ENCODE results near the gene SIRT4.

GRCh38 chr12:120259418-120260202 lies 42.5 kb upstream of the SIRT4 start:
- TF ChIP-seq CTCF (IDR thresholded peaks at IDR 0.05) (no peak), REST (IDR thresholded peaks at IDR 0.05; ENCODE audit: insufficient read depth in 1 of 2, low read depth in 2 of 2, low read length in 1 of 2) (no peak), POLR2AphosphoS5 (IDR thresholded peaks at IDR 0.05; ENCODE audit: low read depth, low read length) (peak; percentile 23; the same call in 1 of the 2 replicates), SIN3A (IDR thresholded peaks at IDR 0.05; ENCODE audit: borderline replicate concordance, insufficient read depth, low read depth, low read length) (no peak)
